A673 (cell line): Measurements from ENCODE around the gene THY1.

Experiments
- CTCF ChIP-seq: fragments of 300-800, 200-600 bp; sonication (generic); conservative IDR thresholded peaks from 2 replicates; pipeline ENCODE4 v1.5.1; 2017; ENCODE audit warnings: low read depth, mild to moderate bottlenecking, antibody characterized with exemption, low read length, moderate library complexity, mixed read lengths
- EZH2 ChIP-seq: fragments of 200-600 bp; sonication (generic); IDR thresholded peaks from 2 replicates; pipeline ENCODE4 v1.6.1; 2017; ENCODE audit warnings: borderline replicate concordance, low read depth, mild to moderate bottlenecking, mixed read lengths, antibody characterized with exemption, low read length; ENCODE audit not compliant: poor library complexity, severe bottlenecking

GRCh38 chr11:119433358-119433725, 10.4 kb upstream of the THY1 start:
- TF ChIP-seq CTCF (no peak), EZH2 (no peak)
